Stimulated activated CD4-positive, alpha-beta T cell treated with anti-CD3 and anti-CD28 coated beads, TNF-alpha, amount 100 ng/mL, for 4 hours (primary cell): Measurements from ENCODE around the gene KCNJ11.

ENCODE experiments used
- DNase-seq, 3 experiments: peaks; one replicate each; pipeline ENCODE4 v3.0.0-alpha.2; 2020; ENCODE audit warnings: low read depth in 3 of 3

Gene KCNJ11

GRCh38 chr11:17391493-17392355, 3.3 kb upstream of the KCNJ11 start:
- DNase-seq: no peak

GRCh38 chr11:17389957-17390649, 1.6 kb upstream of the KCNJ11 start:
- DNase-seq: no peak

- peak; percentile 69 to 73 (median 69) for DNase-seq
Measured at GRCh38 chr11:17389211-17389956, 925 bp upstream of the KCNJ11 start.

GRCh38 chr11:17387811-17388210, 648 bp downstream of the KCNJ11 start:
- no peak for DNase-seq

- DNase-seq: no peak
Measured at GRCh38 chr11:17387254-17387653, 1.2 kb downstream of the KCNJ11 start.

GRCh38 chr11:17386331-17387084, 2.0 kb downstream of the KCNJ11 start:
- DNase-seq: no peak

GRCh38 chr11:17385926-17386325, 2.5 kb downstream of the KCNJ11 start:
- DNase-seq: no peak

GRCh38 chr11:17385492-17385891, 3.0 kb downstream of the KCNJ11 start:
- DNase-seq: no peak

- DNase-seq: peak; percentile 53 to 61 (median 60)
Measured at GRCh38 chr11:17384002-17384511, 4.4 kb downstream of the KCNJ11 start.

- DNase-seq: no peak
Measured at GRCh38 chr11:17383461-17383860, 5.0 kb downstream of the KCNJ11 start.

- DNase-seq: no peak
Measured at GRCh38 chr11:17382046-17382728, 6.3 kb downstream of the KCNJ11 start.

GRCh38 chr11:17381156-17381555, 7.3 kb downstream of the KCNJ11 start:
- DNase-seq: no peak

- DNase-seq: no peak
Measured at GRCh38 chr11:17379383-17380180, 8.9 kb downstream of the KCNJ11 start.

- no peak for DNase-seq
Measured at GRCh38 chr11:17378655-17379054, 9.8 kb downstream of the KCNJ11 start.

- DNase-seq: no peak
Measured at GRCh38 chr11:17376493-17376892, 12.0 kb downstream of the KCNJ11 start.

- no peak for DNase-seq
Measured at GRCh38 chr11:17375547-17375946, 12.9 kb downstream of the KCNJ11 start.

- DNase-seq: no peak
Measured at GRCh38 chr11:17371614-17372013, 16.8 kb downstream of the KCNJ11 start.

GRCh38 chr11:17369684-17370243, 18.7 kb downstream of the KCNJ11 start:
- no peak for DNase-seq

- no peak for DNase-seq
Measured at GRCh38 chr11:17369094-17369493, 19.4 kb downstream of the KCNJ11 start.

- no peak for DNase-seq
Measured at GRCh38 chr11:17368551-17368950, 19.9 kb downstream of the KCNJ11 start.
